Measurements from ENCODE around the gene ELF1. TPM values are rescaled to one million over a fixed set of nuclear protein-coding genes. Genes with fewer than 3 reads are reported as not detected.

ELF1 gene
- polyA plus RNA-seq, 1 of the 3 experiments (the other 2 are of a cell fraction) = 11.1 TPM

DNA sequence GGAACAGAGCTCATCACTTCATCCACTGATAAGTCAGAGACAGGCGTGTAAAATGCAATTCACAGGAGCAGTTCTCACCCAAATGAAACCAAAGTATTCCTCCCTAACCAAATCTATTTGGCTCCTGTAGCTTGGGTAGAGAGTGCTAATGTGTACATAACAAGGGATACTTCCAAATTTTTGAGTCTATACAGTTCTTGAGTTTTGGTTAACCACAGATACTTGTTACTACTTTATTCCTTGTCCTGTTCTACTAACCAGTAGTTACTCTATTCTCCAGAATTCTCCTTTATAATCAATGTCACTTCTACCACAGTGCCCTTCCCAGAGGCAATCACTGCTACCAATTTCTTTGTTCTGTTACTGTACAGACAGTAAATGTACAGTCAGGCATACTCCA is 57.3 kb downstream of the ELF1 start (continued):
- TF ChIP-seq, protein P1, sequence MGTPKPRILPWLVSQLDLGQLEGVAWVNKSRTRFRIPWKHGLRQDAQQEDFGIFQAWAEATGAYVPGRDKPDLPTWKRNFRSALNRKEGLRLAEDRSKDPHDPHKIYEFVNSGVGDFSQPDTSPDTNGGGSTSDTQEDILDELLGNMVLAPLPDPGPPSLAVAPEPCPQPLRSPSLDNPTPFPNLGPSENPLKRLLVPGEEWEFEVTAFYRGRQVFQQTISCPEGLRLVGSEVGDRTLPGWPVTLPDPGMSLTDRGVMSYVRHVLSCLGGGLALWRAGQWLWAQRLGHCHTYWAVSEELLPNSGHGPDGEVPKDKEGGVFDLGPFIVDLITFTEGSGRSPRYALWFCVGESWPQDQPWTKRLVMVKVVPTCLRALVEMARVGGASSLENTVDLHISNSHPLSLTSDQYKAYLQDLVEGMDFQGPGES (IDR thresholded peaks at IDR 0.05; ENCODE audit: low read depth, low read length) = no peak
- TF ChIP-seq RCOR1 (IDR thresholded peaks at IDR 0.05; ENCODE audit: low read length) (no peak), GATA2 (CRISPR knock-in tag; IDR thresholded peaks at IDR 0.05) (no peak), FOSL2 (IDR thresholded peaks at IDR 0.05; ENCODE audit: borderline replicate concordance, low read depth) (no peak)

DNA sequence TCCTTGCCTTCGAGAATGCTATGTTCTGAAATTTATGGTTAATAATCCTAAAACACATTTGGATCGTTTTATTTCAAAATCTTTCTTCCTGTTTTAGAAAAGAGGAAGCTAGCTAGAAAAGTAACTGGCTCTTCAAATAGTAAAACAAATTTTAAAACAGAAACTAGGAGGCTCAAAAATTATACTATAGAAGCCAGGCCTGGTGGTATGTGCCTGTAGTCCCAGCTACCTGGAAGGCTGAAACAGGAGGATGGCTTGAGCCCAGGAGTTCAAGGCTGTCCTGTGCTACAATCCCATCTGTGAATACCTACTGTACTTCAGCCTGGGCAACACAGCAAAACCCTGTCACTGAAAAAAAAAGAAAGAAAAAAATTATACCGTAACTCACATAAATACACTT is 57.9 kb downstream of the ELF1 start:
- no peak overlapping the region for H3K27ac ChIP-seq (ENCODE audit: low read depth in 2 of 2, low read length in 1 of 2)
- no peak overlapping the region for H3K9ac ChIP-seq
- no peak overlapping the region for H3K4me3 ChIP-seq (ENCODE audit: low read depth in 2 of 2, low read length in 1 of 2)
- no peaks in the 10 kb centered on the region; a peak in 2 of 4 replicates for H3K4me1 ChIP-seq (ENCODE audit: control insufficient read depth in 1 of 2, insufficient read depth in 2 of 2, low read depth in 1 of 2, low read length in 1 of 2)
- H3K79me2 ChIP-seq (ENCODE audit: insufficient read depth) = peaks cover 32% of the 10 kb centered on the region
- ChIA-PET CTCF (interaction anchor here (1.1 kb wide), 1 partner anchor 16 kb away, joined by 3 read pairs; no protein-coding TSS in a partner anchor), POLR2A (interaction anchor here (0.6 kb wide), 1 partner anchor 116 kb away, joined by 5 read pairs; no protein-coding TSS in a partner anchor)
- peaks cover 9% of the 10 kb centered on the region for H4K20me1 ChIP-seq (ENCODE audit: insufficient read depth)
- no peaks in the 10 kb centered on the region for H3F3A ChIP-seq (replicated peaks; ENCODE audit: insufficient read depth)
- no peak for DNase-seq
- H3K9me2 ChIP-seq = no peaks in the 10 kb centered on the region
- no peaks in the 10 kb centered on the region for H3K27me3 ChIP-seq (ENCODE audit: insufficient read depth)
- H3K9me3 ChIP-seq = no peaks in the 10 kb centered on the region
- TF ChIP-seq, protein P2, sequence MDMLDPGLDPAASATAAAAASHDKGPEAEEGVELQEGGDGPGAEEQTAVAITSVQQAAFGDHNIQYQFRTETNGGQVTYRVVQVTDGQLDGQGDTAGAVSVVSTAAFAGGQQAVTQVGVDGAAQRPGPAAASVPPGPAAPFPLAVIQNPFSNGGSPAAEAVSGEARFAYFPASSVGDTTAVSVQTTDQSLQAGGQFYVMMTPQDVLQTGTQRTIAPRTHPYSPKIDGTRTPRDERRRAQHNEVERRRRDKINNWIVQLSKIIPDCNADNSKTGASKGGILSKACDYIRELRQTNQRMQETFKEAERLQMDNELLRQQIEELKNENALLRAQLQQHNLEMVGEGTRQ (IDR thresholded peaks at IDR 0.05; ENCODE audit: borderline replicate concordance, low read depth, low read length) = no peak
- TF ChIP-seq MEF2A (IDR thresholded peaks at IDR 0.05; ENCODE audit: borderline replicate concordance, low read depth) (no peak), RFX5 (IDR thresholded peaks at IDR 0.05; ENCODE audit: low read length) (no peak), JUND (IDR thresholded peaks at IDR 0.05) (no peak), RXRA (IDR thresholded peaks at IDR 0.05; ENCODE audit: borderline replicate concordance, low read depth) (no peak), EP300 (IDR thresholded peaks at IDR 0.05; ENCODE audit: borderline replicate concordance in 1 of 2, low read depth in 1 of 2, low read length in 1 of 2) (no peak), FOXJ3 (CRISPR knock-in tag; IDR thresholded peaks at IDR 0.05) (no peak)
- TF ChIP-seq, protein P3, sequence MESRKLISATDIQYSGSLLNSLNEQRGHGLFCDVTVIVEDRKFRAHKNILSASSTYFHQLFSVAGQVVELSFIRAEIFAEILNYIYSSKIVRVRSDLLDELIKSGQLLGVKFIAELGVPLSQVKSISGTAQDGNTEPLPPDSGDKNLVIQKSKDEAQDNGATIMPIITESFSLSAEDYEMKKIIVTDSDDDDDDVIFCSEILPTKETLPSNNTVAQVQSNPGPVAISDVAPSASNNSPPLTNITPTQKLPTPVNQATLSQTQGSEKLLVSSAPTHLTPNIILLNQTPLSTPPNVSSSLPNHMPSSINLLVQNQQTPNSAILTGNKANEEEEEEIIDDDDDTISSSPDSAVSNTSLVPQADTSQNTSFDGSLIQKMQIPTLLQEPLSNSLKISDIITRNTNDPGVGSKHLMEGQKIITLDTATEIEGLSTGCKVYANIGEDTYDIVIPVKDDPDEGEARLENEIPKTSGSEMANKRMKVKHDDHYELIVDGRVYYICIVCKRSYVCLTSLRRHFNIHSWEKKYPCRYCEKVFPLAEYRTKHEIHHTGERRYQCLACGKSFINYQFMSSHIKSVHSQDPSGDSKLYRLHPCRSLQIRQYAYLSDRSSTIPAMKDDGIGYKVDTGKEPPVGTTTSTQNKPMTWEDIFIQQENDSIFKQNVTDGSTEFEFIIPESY (IDR thresholded peaks at IDR 0.05; ENCODE audit: borderline replicate concordance, low read depth) = no peak
- H2AFZ ChIP-seq (ENCODE audit: low read depth) = no peak overlapping the region
- WGBS (ENCODE audit: low lambda C conversion rate) = 93% methylated on average over 3 of the region's 3 CpGs
- H3K36me3 ChIP-seq (replicated peaks in 1 of 2; ENCODE audit: control insufficient read depth in 1 of 2, insufficient read depth in 2 of 2, low read length in 1 of 2) = peaks cover 2 to 15% of the 10 kb centered on the region in 2 experiments
- no peak overlapping the region for H3K4me2 ChIP-seq

Data from SK-N-SH (cell line).